WTC11 (cell line): ENCODE data around the gene ATP2B2.

Experiments used
- CREM ChIP-seq: sonication (generic); formaldehyde crosslinking; IDR thresholded peaks from 2 replicates; pipeline ENCODE4 v1.8.1; 2022; ENCODE audit warnings: mild to moderate bottlenecking, missing genetic modification reagents, moderate library complexity
- EMX1 ChIP-seq: fragments of 250-450 bp; sonication (Bioruptor Pico); IDR thresholded peaks from 2 replicates; pipeline ENCODE4 v1.8.0; 2021; ENCODE audit warnings: mild to moderate bottlenecking
- FOXP1 ChIP-seq: sonication (generic); formaldehyde crosslinking; IDR thresholded peaks from 2 replicates; pipeline ENCODE4 v1.8.0; 2022; ENCODE audit warnings: missing genetic modification reagents, mild to moderate bottlenecking, moderate library complexity, borderline replicate concordance
- JAZF1 ChIP-seq: fragments of 250-450 bp; sonication (Bioruptor Pico); IDR thresholded peaks from 2 replicates; pipeline ENCODE4 v1.9.0; 2021; ENCODE audit warnings: moderate library complexity, mild to moderate bottlenecking, inconsistent platforms
- JUN ChIP-seq: sonication (generic); formaldehyde crosslinking; IDR thresholded peaks from 2 replicates; pipeline ENCODE4 v1.8.0; 2023; ENCODE audit warnings: mild to moderate bottlenecking, missing genetic modification reagents
- MYBL2 ChIP-seq: sonication (generic); formaldehyde crosslinking; IDR thresholded peaks from 2 replicates; pipeline ENCODE4 v1.8.1; 2023; ENCODE audit warnings: mild to moderate bottlenecking, moderate library complexity, missing genetic modification reagents
- SMAD4 ChIP-seq: sonication (generic); formaldehyde crosslinking; IDR thresholded peaks from 2 replicates; pipeline ENCODE4 v1.8.0; 2022; ENCODE audit warnings: mild to moderate bottlenecking, missing genetic modification reagents
- TCF7 ChIP-seq: sonication (generic); formaldehyde crosslinking; IDR thresholded peaks from 2 replicates; pipeline ENCODE4 v1.8.0; 2022; ENCODE audit warnings: mild to moderate bottlenecking, low read depth, missing genetic modification reagents, moderate library complexity
- ZNF121 ChIP-seq: sonication (generic); formaldehyde crosslinking; IDR thresholded peaks from 2 replicates; pipeline ENCODE4 v1.8.0; 2023; ENCODE audit warnings: missing genetic modification reagents
- TF ChIP-seq, protein P1 (sequence below): fragments of 200-600 bp; IDR thresholded peaks from 2 replicates; pipeline ENCODE4 v1.8.0; 2022; ENCODE audit warnings: antibody characterized with exemption
- TF ChIP-seq, protein P2 (sequence below): sonication (generic); formaldehyde crosslinking; IDR thresholded peaks from 2 replicates; pipeline ENCODE4 v1.8.0; 2022; ENCODE audit warnings: mild to moderate bottlenecking, missing genetic modification reagents
- TF ChIP-seq, protein P3 (sequence below): sonication (generic); formaldehyde crosslinking; IDR thresholded peaks from 2 replicates; pipeline ENCODE4 v1.8.1; 2022; ENCODE audit warnings: low read depth, missing genetic modification reagents, borderline replicate concordance
- TF ChIP-seq, protein P4 (sequence below): sonication (generic); formaldehyde crosslinking; IDR thresholded peaks from 2 replicates; pipeline ENCODE4 v1.8.0; 2022; ENCODE audit warnings: mild to moderate bottlenecking, missing genetic modification reagents
- TF ChIP-seq, protein P5 (sequence below): sonication (generic); formaldehyde crosslinking; conservative IDR thresholded peaks from 2 replicates; pipeline ENCODE4 v1.8.1; 2022; ENCODE audit warnings: mild to moderate bottlenecking, missing genetic modification reagents

DNA sequence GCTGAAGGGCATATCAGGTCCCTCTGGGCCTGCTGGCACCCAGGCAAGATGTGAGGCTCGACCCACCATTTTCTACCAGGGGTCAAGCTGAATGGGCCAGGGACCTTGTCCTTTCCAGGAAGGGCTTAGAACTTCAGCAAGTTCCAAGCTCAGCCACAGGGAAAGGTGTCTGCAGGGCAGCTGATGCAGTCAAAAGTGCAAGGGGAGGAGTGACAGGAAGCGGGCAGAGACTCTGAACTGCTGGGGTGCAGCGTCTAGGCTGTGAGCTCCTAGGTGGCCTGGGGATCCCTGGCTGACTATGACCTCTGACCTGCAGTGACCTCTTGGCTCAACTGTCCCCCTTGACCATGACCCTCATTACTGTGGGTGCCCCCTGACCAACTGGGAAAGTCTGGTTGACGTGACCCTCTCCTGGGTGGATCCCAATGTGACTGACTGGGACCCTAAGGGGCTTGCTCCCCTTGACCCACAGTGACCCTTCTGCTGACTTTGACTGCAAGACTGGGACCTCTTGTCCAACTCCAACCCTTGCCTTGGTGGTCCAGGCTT is 170.1 kb downstream of the ATP2B2 start:
- TF ChIP-seq JAZF1 (CRISPR knock-in tag) (no peak), TCF7 (CRISPR knock-in tag) (no peak), FOXP1 (no peak), SMAD4 (no peak), ZNF121 (CRISPR knock-in tag) (no peak), CREM (no peak), JUN (CRISPR knock-in tag) (no peak), MYBL2 (CRISPR knock-in tag) (no peak), EMX1 (CRISPR knock-in tag) (no peak)
- TF ChIP-seq, protein P1, sequence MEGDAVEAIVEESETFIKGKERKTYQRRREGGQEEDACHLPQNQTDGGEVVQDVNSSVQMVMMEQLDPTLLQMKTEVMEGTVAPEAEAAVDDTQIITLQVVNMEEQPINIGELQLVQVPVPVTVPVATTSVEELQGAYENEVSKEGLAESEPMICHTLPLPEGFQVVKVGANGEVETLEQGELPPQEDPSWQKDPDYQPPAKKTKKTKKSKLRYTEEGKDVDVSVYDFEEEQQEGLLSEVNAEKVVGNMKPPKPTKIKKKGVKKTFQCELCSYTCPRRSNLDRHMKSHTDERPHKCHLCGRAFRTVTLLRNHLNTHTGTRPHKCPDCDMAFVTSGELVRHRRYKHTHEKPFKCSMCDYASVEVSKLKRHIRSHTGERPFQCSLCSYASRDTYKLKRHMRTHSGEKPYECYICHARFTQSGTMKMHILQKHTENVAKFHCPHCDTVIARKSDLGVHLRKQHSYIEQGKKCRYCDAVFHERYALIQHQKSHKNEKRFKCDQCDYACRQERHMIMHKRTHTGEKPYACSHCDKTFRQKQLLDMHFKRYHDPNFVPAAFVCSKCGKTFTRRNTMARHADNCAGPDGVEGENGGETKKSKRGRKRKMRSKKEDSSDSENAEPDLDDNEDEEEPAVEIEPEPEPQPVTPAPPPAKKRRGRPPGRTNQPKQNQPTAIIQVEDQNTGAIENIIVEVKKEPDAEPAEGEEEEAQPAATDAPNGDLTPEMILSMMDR, result no peak
- TF ChIP-seq, protein P2, sequence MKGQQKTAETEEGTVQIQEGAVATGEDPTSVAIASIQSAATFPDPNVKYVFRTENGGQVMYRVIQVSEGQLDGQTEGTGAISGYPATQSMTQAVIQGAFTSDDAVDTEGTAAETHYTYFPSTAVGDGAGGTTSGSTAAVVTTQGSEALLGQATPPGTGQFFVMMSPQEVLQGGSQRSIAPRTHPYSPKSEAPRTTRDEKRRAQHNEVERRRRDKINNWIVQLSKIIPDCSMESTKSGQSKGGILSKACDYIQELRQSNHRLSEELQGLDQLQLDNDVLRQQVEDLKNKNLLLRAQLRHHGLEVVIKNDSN (CRISPR knock-in tag), result no peak
- TF ChIP-seq, protein P3, sequence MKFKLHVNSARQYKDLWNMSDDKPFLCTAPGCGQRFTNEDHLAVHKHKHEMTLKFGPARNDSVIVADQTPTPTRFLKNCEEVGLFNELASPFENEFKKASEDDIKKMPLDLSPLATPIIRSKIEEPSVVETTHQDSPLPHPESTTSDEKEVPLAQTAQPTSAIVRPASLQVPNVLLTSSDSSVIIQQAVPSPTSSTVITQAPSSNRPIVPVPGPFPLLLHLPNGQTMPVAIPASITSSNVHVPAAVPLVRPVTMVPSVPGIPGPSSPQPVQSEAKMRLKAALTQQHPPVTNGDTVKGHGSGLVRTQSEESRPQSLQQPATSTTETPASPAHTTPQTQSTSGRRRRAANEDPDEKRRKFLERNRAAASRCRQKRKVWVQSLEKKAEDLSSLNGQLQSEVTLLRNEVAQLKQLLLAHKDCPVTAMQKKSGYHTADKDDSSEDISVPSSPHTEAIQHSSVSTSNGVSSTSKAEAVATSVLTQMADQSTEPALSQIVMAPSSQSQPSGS (CRISPR knock-in tag), result no peak
- TF ChIP-seq, protein P4, sequence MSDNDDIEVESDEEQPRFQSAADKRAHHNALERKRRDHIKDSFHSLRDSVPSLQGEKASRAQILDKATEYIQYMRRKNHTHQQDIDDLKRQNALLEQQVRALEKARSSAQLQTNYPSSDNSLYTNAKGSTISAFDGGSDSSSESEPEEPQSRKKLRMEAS (CRISPR knock-in tag), result no peak
- TF ChIP-seq, protein P5, sequence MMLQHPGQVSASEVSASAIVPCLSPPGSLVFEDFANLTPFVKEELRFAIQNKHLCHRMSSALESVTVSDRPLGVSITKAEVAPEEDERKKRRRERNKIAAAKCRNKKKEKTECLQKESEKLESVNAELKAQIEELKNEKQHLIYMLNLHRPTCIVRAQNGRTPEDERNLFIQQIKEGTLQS, result no peak
